ENCODE results near the gene FGG. TPM values are rescaled to one million over a fixed set of nuclear protein-coding genes. Genes with fewer than 3 reads are reported as not detected.
A peak's percentile ranks its signal among the peaks of the same experiment; 100 is the strongest.
"Not testable (repeated sequence)": the region's sequence is repeated elsewhere in the genome, so short reads cannot be mapped to it uniquely, and the experiment has no call there.

FGG gene
- total and polyA plus RNA-seq, 8 donors: 0.20 to 3.1 (median 2.1) TPM; not detected in 3

DNA sequence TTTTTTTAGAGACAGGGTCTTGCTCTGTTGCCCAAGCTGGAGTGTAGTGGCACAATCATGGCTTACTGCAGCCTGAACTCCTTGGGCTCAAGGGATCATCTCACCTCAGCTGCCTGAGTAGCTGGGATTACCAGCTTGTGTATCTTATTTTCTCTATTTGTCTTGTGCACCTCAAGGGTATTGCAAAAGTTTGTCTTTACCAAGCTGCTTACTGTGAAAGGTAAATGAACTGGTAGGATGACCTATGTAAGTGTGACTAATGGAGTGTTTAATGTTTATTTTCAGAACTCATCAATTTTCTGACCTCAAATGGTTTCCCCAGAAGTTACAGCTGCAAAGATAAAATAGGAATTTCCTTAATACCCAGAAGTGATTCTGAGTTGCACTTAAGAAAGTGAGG is 16.6 kb downstream of the FGG start:
- no peak overlapping the region for H3K4me3 ChIP-seq
- DNase-seq: peak in 1 of 2 donors; percentile 26

DNA sequence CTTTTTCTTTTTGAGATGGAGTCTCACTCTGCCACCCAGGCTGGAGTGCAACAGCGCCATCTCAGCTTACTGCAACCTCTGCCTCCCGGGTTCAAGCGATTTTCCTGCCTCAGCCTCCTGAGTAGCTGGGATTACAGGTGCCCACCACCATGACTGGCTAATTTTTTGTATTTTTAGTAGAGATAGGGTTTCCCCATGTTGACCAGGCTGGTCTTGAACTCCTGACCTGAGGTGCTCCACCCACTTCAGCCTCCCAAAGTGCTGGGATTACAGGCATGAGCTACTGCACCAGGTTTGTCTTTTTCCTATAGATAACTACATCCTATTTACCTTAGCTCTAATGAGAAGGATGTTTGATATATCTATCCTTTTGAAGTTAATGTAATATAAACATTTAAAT is 18.1 kb downstream of the FGG start:
- H3K27ac ChIP-seq; H3K4me3 ChIP-seq; intact Hi-C loops (cut with DNase I; ENCODE audit: low total_unique reads); H3K36me3 ChIP-seq; H3K9me3 ChIP-seq; H3K4me1 ChIP-seq; DNase-seq; H3K27me3 ChIP-seq: not testable (repeated sequence)
- 79 to 92% (median 86%) methylated on average over 3 of the region's 3 CpGs for WGBS, 5 donors

More for the DNA sequence above, 16.6 kb downstream of the FGG start:
- intact Hi-C loops (cut with DNase I; ENCODE audit: low total_unique reads): no loop called here
- TF ChIP-seq POLR2A (IDR thresholded peaks at IDR 0.05) (no peak), POLR2AphosphoS5 (IDR thresholded peaks at IDR 0.05) (no peak), EP300 (IDR thresholded peaks at IDR 0.05) (no peak)
- TF ChIP-seq, protein P1, sequence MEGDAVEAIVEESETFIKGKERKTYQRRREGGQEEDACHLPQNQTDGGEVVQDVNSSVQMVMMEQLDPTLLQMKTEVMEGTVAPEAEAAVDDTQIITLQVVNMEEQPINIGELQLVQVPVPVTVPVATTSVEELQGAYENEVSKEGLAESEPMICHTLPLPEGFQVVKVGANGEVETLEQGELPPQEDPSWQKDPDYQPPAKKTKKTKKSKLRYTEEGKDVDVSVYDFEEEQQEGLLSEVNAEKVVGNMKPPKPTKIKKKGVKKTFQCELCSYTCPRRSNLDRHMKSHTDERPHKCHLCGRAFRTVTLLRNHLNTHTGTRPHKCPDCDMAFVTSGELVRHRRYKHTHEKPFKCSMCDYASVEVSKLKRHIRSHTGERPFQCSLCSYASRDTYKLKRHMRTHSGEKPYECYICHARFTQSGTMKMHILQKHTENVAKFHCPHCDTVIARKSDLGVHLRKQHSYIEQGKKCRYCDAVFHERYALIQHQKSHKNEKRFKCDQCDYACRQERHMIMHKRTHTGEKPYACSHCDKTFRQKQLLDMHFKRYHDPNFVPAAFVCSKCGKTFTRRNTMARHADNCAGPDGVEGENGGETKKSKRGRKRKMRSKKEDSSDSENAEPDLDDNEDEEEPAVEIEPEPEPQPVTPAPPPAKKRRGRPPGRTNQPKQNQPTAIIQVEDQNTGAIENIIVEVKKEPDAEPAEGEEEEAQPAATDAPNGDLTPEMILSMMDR (IDR thresholded peaks at IDR 0.05): no peak
- Histone ChIP-seq H3K36me3 (no peaks in the 10 kb centered on the region), H3K9me3 (no peaks in the 10 kb centered on the region), H3K27ac (no peak overlapping the region), H3K27me3 (no peaks in the 10 kb centered on the region), H3K4me1 (no peaks in the 10 kb centered on the region)

GRCh38 chr4:154593868-154594267 is 18.6 kb downstream of the FGG start:
- intact Hi-C loops (cut with DNase I; ENCODE audit: low total_unique reads): no loop called here
- peak in 1 of 2 donors; percentile 7 for DNase-seq
- H3K9me3 ChIP-seq: no peaks in the 10 kb centered on the region
- no peak overlapping the region for H3K27ac ChIP-seq
- WGBS, 5 donors: 42 to 91% (median 45%) methylated on average over 2 of the region's 2 CpGs
- H3K4me3 ChIP-seq: no peak overlapping the region
- no peaks in the 10 kb centered on the region for H3K4me1 ChIP-seq
- no peaks in the 10 kb centered on the region for H3K36me3 ChIP-seq
- H3K27me3 ChIP-seq: peaks cover 0 to 4% (median 0%) of the 10 kb centered on the region in 3 donors
- no peak for TF ChIP-seq POLR2A (IDR thresholded peaks at IDR 0.05)

DNA sequence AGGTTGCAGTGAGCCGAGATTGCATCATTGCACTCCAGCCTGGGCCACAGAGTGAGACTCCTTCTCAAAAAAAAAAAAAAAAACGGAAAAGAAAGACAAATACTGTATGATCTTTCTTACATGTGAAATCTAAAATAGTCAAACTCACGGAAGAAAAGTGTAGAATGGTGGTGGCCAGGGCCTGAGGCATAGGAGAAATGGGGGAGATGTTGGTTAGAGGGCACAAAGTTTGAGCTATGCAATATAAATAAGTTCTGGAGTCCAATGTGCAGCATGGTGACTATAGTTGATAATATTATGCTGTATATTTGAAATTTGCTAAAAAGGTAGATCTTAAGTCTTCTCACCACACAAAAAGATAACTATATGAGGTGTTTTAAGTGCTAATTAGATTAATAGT is 20.6 kb downstream of the FGG start:
- Histone ChIP-seq H3K27ac (no peak overlapping the region), H3K9me3 (no peaks in the 10 kb centered on the region), H3K4me3 (no peak overlapping the region), H3K27me3 (peaks cover 0 to 4% (median 0%) of the 10 kb centered on the region in 3 donors), H3K36me3 (no peaks in the 10 kb centered on the region), H3K4me1 (no peaks in the 10 kb centered on the region)
- no peak for TF ChIP-seq EP300 (IDR thresholded peaks at IDR 0.05)
- no peak for TF ChIP-seq POLR2A (IDR thresholded peaks at IDR 0.05)
- TF ChIP-seq POLR2AphosphoS5 (IDR thresholded peaks at IDR 0.05): no peak
- TF ChIP-seq, protein P1 (IDR thresholded peaks at IDR 0.05): no peak
- intact Hi-C loops (cut with DNase I; ENCODE audit: low total_unique reads): no loop called here
- WGBS, 5 donors: 65 to 87% (median 81%) methylated on average over 3 of the region's 3 CpGs
- no peak for DNase-seq

GRCh38 chr4:154590329-154591006 is 22.0 kb downstream of the FGG start, which contains the start of gene FGA:
FGA (minus strand) TSS chr4:154590742; CDS start chr4:154590687, 55 bp downstream.
- Histone ChIP-seq H3K27ac (peak within 1 kb of the TSS in 1 of 5 donors; percentile 17), H3K9me3 (no peaks in the 10 kb centered on the region), H3K4me1 (no peaks in the 10 kb centered on the region), H3K27me3 (peaks cover 0 to 4% (median 0%) of the 10 kb centered on the region in 3 donors), H3K36me3 (no peaks in the 10 kb centered on the region), H3K4me3 (no peak within 1 kb of the TSS)
- intact Hi-C loops (cut with DNase I; ENCODE audit: low total_unique reads): no loop called here
- DNase-seq: peak in 1 of 2 donors; percentile 42
- 21 to 36% (median 28%) methylated on average over 3 of the region's 3 CpGs for WGBS, 5 donors
- TF ChIP-seq POLR2A (IDR thresholded peaks at IDR 0.05): no peak
- TF ChIP-seq POLR2AphosphoS5 (IDR thresholded peaks at IDR 0.05): no peak
- TF ChIP-seq, protein P1 (IDR thresholded peaks at IDR 0.05): no peak
- TF ChIP-seq EP300 (IDR thresholded peaks at IDR 0.05): no peak

All from stomach (tissue), 9 donors.